ENCODE data around the gene TDRD6.

The TDRD6 gene

GRCh38 chr6:46746696-46747095 is 59.0 kb downstream of the TDRD6 start, which contains the start of gene ANKRD66:
Gene ANKRD66 (plus strand): TSS chr6:46746933. CDS start chr6:46751949, 5,016 bp downstream.
- no peak for TF ChIP-seq GATA3 (IDR thresholded peaks at IDR 0.05; ENCODE audit: low read depth, low read length)

GRCh38 chr6:46748940-46749503 is 61.3 kb downstream of the TDRD6 start:
- TF ChIP-seq GATA3 (IDR thresholded peaks at IDR 0.05; ENCODE audit: low read depth, low read length): no peak
- TF ChIP-seq GATA2 (IDR thresholded peaks at IDR 0.05; ENCODE audit: low read depth, low read length): no peak

GRCh38 chr6:46749731-46750130 is 62.0 kb downstream of the TDRD6 start:
- TF ChIP-seq GATA3 (IDR thresholded peaks at IDR 0.05; ENCODE audit: low read depth, low read length) (no peak), GATA2 (IDR thresholded peaks at IDR 0.05; ENCODE audit: low read depth, low read length) (no peak)

- TF ChIP-seq GATA3 (IDR thresholded peaks at IDR 0.05; ENCODE audit: low read depth, low read length): no peak
- no peak for TF ChIP-seq GATA2 (IDR thresholded peaks at IDR 0.05; ENCODE audit: low read depth, low read length)
These were observed 64.0 kb downstream of the TDRD6 start for GRCh38 chr6:46751658-46752057.

Data from SH-SY5Y (cell line).